HCT116 (cell line): ENCODE data around the gene ERBB2. TPM values are rescaled to one million over a fixed set of nuclear protein-coding genes. Genes with fewer than 3 reads are reported as not detected.

ENCODE experiments used
- ATAC-seq: fragments of 200-7000 bp; cut with Tn5 transposase; 2 replicates; pipeline ENCODE4 v1.9.1; 2020; ENCODE audit warnings: mild to moderate bottlenecking, moderate library complexity
- BruUV-seq: library from RNA; stranded (reverse); fragments of 400-500 nt; replicated peaks from 2 replicates; lab custom pipeline; 2021; lab: Mats Ljungman, UMichigan
- CTCF ChIA-PET: fragments of 300-600 bp; sonication (Branson Sonifier 250); formaldehyde crosslinking; loops from one replicate; lab custom pipeline; 2021; ENCODE audit warnings: antibody characterized with exemption; lab: Charles Lee
- POLR2A ChIA-PET: fragments of 300-600, 350-600 bp; sonication (Branson Sonifier 250); formaldehyde crosslinking; loops from one replicate; lab custom pipeline; 2021; ENCODE audit warnings: antibody characterized with exemption; lab: Charles Lee
- RAD21 ChIA-PET, 2 experiments: fragments of 300-600 bp; sonication (Branson Sonifier 250); formaldehyde crosslinking; loops; one replicate each; lab custom pipeline; 2023; ENCODE audit warnings: low total read pairs in 2 of 2; ENCODE audit not compliant: uncharacterized antibody in 2 of 2, unreplicated experiment in 2 of 2, low non-redundant PET in 1 of 2; lab: Charles Lee
- DNase-seq: peaks from one replicate; pipeline ENCODE4 v3.0.0-alpha.2; 2010; ENCODE audit warnings: low read depth, low spot score
- H2AFZ ChIP-seq: fragments of 200-600 bp; shearing (Covaris generic), sonication (generic); 2 replicates; pipeline ENCODE4 v1.6.1; 2017; ENCODE audit warnings: low read depth, mixed run types, mixed read lengths, antibody characterized with exemption, low read length; ENCODE audit not compliant: poor library complexity, severe bottlenecking
- H3K27ac ChIP-seq: 2 replicates; pipeline ENCODE4 v1.5.1; 2012; ENCODE audit warnings: low read depth, low read length
- H3K27me3 ChIP-seq: fragments of 200-600 bp; sonication (generic); 2 replicates; pipeline ENCODE4 v1.6.1; 2016; ENCODE audit warnings: mixed run types, low read length, mixed read lengths; ENCODE audit not compliant: insufficient read depth
- H3K36me3 ChIP-seq, 2 experiments: fragments of 200-500 bp in 1 of 2; fragments of 200-600 bp in 1 of 2; sonication (Bioruptor generic) in 1 of 2; sonication (generic) in 1 of 2; 2 replicates each; pipeline versions ENCODE4 v1.5.1 to v1.6.1; 2014 to 2016; ENCODE audit warnings: low read length in 2 of 2, inconsistent platforms in 1 of 2, mixed read lengths in 1 of 2, mixed run types in 1 of 2; ENCODE audit not compliant: insufficient read depth in 2 of 2, control insufficient read depth in 1 of 2
- H3K4me1 ChIP-seq, 2 experiments: fragments of 200-600 bp in 1 of 2; sonication (generic) in 1 of 2; 2 replicates each; pipeline versions ENCODE4 v1.5.1 to v1.6.1; 2012 to 2017; ENCODE audit warnings: low read length in 2 of 2, inconsistent platforms in 1 of 2, mild to moderate bottlenecking in 1 of 2, mixed read lengths in 1 of 2, mixed run types in 1 of 2, moderate library complexity in 1 of 2; ENCODE audit not compliant: insufficient read depth in 2 of 2, control insufficient read depth in 1 of 2
- H3K4me2 ChIP-seq: fragments of 200-600 bp; sonication (generic); 2 replicates; pipeline ENCODE4 v1.6.1; 2017; ENCODE audit warnings: mixed run types, low read length, mixed read lengths
- H3K4me3 ChIP-seq, 2 experiments: fragments of 200-600 bp in 1 of 2; sonication (generic) in 1 of 2; replicated peaks in 1 of 2; 2 replicates each; pipeline ENCODE4 v1.5.1; 2011 to 2016; ENCODE audit warnings: low read length in 2 of 2, control low read depth in 1 of 2, low read depth in 1 of 2, mild to moderate bottlenecking in 1 of 2, mixed read lengths in 1 of 2, mixed run types in 1 of 2
- H3K79me2 ChIP-seq: fragments of 200-600 bp; sonication (generic); 2 replicates; pipeline ENCODE4 v1.6.1; 2017; ENCODE audit warnings: mild to moderate bottlenecking, mixed run types, low read length, moderate library complexity, mixed read lengths; ENCODE audit not compliant: insufficient read depth
- H3K9ac ChIP-seq: fragments of 200-600 bp; sonication (generic); 2 replicates; pipeline ENCODE4 v1.6.1; 2016; ENCODE audit warnings: low read length, mixed read lengths
- H3K9me2 ChIP-seq: fragments of 200-600 bp; sonication (generic), shearing (Covaris generic); 2 replicates; pipeline ENCODE4 v1.6.1; 2017; ENCODE audit warnings: mixed run types, mild to moderate bottlenecking, moderate library complexity; ENCODE audit not compliant: insufficient read depth
- H3K9me3 ChIP-seq, 2 experiments: fragments of 200-500 bp in 1 of 2; fragments of 200-600 bp in 1 of 2; sonication (Bioruptor generic) in 1 of 2; sonication (generic) in 1 of 2; 2 replicates each; pipeline ENCODE4 v1.6.1; 2014 to 2017; ENCODE audit warnings: low read length in 2 of 2, mixed read lengths in 2 of 2, inconsistent platforms in 1 of 2, low read depth in 1 of 2, mild to moderate bottlenecking in 1 of 2, mixed run types in 1 of 2, moderate library complexity in 1 of 2; ENCODE audit not compliant: control insufficient read depth in 1 of 2, insufficient read depth in 1 of 2
- H4K20me1 ChIP-seq: fragments of 200-600 bp; sonication (generic), shearing (Covaris generic); 2 replicates; pipeline ENCODE4 v1.6.1; 2017; ENCODE audit warnings: mixed run types, mild to moderate bottlenecking, moderate library complexity; ENCODE audit not compliant: insufficient read depth
- POLR2AphosphoS5 ChIP-seq: IDR thresholded peaks from 2 replicates; pipeline ENCODE4 v1.6.1; 2011; ENCODE audit warnings: mild to moderate bottlenecking, low read depth, low read length, moderate library complexity
- RAD21 ChIP-seq: IDR thresholded peaks from 2 replicates; pipeline ENCODE4 v1.6.1; 2012; ENCODE audit warnings: low read depth, mild to moderate bottlenecking
- intact Hi-C: fragments of 100-400 bp; cut with micrococcal nuclease; formaldehyde crosslinking; loops from 2 replicates; pipeline ENCODE4 v1.10.0; 2022
- total RNA-seq: library from RNA; stranded (reverse); gene quantifications from one replicate; pipeline ENCODE4 v1.2.1, GENCODE V29; 2021; ENCODE audit not compliant: unreplicated experiment
- TF ChIP-seq, protein P1 (sequence below), 3 experiments: fragments of 200-600 bp in 1 of 3; sonication (generic) in 1 of 3; IDR thresholded peaks in 2 of 3; conservative IDR thresholded peaks in 1 of 3; 2 replicates each; pipeline ENCODE4 v1.5.1; 2012 to 2017; ENCODE audit warnings: low read depth in 2 of 3, low read length in 2 of 3, antibody characterized with exemption in 1 of 3, borderline replicate concordance in 1 of 3, control low read depth in 1 of 3, mild to moderate bottlenecking in 1 of 3, mixed read lengths in 1 of 3, mixed run types in 1 of 3, moderate library complexity in 1 of 3; ENCODE audit not compliant: insufficient read depth in 1 of 3

ERBB2 gene
- total RNA-seq, 1 experiment from 2014 or later: 75.8 TPM

DNA sequence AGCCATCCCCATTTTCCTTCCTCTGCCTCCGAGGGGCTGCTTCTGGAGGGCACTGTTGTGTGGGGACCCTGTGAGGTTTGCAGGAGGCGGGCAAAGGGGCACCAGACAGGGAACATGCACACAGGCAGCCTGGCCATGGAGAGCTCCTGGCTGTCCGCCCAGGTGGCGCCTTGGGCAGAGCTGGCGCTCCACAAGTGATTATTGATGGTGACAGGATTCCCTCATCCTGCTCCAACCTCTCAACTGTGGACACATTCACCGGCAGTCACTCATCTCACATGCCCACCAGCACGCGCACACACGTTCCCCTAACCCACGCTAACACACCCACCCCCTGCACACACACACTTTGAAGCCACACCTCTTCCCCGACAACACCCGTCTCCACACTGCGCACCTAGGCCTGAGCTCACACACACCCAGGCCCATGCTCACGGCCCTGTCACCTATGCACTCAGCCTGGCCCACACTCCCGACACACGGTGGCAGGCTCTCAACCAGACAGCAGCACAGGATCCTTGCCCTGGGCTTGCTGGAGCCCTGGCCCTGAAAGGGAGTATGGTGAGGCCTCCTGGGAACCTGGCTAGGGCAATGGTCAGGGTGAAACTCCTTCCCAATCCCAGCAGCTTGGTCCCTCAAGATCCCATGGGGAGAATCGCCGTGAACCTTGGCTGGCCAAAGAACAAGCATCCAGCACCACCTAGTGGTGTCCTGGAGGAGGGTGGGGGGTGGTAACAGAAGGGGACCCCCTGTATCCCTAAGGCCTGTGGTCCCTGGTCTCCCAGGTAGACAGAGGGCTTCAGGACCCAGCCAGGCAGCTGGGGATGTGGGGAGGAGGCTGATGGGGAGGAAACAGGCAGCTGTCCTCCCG lies 28.0 kb upstream of the ERBB2 start:
- no TSS peak for BruUV-seq
- H3K4me2 ChIP-seq: no peak overlapping the region
- peak; percentile 77 for ATAC-seq

More for the DNA sequence above, 28.0 kb upstream of the ERBB2 start:
- Histone ChIP-seq H3K4me1 (peaks cover 20 to 21% of the 10 kb centered on the region in 2 experiments; a peak in 3 of 4 replicates), H3K4me3 (no peak overlapping the region), H3K27me3 (no peaks in the 10 kb centered on the region), H4K20me1 (no peaks in the 10 kb centered on the region), H3K36me3 (no peaks in the 10 kb centered on the region), H2AFZ (no peak overlapping the region), H3K79me2 (no peaks in the 10 kb centered on the region), H3K9me3 (no peaks in the 10 kb centered on the region), H3K27ac (no peak overlapping the region; the same call in 1 of the 2 replicates), H3K9ac (no peak overlapping the region), H3K9me2 (no peaks in the 10 kb centered on the region)
- POLR2A ChIA-PET: interaction anchor here (1.6 kb wide), 1 partner anchor 50 kb away, joined by 3 read pairs; no protein-coding TSS in a partner anchor
- peak; percentile 18 for DNase-seq
- intact Hi-C loops: loop anchor here (1.0 to 5.0 kb wide), 3 partner anchors 50 to 125 kb away; no protein-coding TSS in a partner anchor
- RAD21 ChIA-PET: interaction anchor here (0.9 to 3.6 kb wide), 4 partner anchors 47 to 50 kb away, joined by 3 to 15 read pairs (median 4); no protein-coding TSS in a partner anchor
- CTCF ChIA-PET: interaction anchor here (0.6 to 3.9 kb wide), 12 partner anchors 16 to 465 kb away, joined by 3 to 51 read pairs (median 5); partner anchors contain the start of genes MIEN1 and PGAP3
- peak; percentile 86 for TF ChIP-seq RAD21
- no peak for TF ChIP-seq POLR2AphosphoS5
- TF ChIP-seq, protein P1, sequence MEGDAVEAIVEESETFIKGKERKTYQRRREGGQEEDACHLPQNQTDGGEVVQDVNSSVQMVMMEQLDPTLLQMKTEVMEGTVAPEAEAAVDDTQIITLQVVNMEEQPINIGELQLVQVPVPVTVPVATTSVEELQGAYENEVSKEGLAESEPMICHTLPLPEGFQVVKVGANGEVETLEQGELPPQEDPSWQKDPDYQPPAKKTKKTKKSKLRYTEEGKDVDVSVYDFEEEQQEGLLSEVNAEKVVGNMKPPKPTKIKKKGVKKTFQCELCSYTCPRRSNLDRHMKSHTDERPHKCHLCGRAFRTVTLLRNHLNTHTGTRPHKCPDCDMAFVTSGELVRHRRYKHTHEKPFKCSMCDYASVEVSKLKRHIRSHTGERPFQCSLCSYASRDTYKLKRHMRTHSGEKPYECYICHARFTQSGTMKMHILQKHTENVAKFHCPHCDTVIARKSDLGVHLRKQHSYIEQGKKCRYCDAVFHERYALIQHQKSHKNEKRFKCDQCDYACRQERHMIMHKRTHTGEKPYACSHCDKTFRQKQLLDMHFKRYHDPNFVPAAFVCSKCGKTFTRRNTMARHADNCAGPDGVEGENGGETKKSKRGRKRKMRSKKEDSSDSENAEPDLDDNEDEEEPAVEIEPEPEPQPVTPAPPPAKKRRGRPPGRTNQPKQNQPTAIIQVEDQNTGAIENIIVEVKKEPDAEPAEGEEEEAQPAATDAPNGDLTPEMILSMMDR (IDR thresholded peaks at IDR 0.05 in 2 of 3, conservative IDR thresholded peaks at IDR 0.05 in 1 of 3; ENCODE audit: borderline replicate concordance in 1 of 3, insufficient read depth in 1 of 3, low read depth in 2 of 3, low read length in 2 of 3): peak; percentile 77 to 94 (median 81)
